HepG2 (cell line): ENCODE data around the gene MRPS21.
"Not testable (repeated sequence)": the region's sequence is repeated elsewhere in the genome, so short reads cannot be mapped to it uniquely, and the experiment has no call there.

ENCODE experiments used
- ATF2 ChIP-seq: sonication (generic); formaldehyde crosslinking; IDR thresholded peaks from 2 replicates; pipeline ENCODE4 v1.4.0; 2020; ENCODE audit warnings: missing genetic modification reagents
- CBX5 ChIP-seq: sonication (generic); formaldehyde crosslinking; IDR thresholded peaks from 2 replicates; pipeline ENCODE4 v1.4.0; 2020; ENCODE audit warnings: missing genetic modification reagents, borderline replicate concordance
- MEF2D ChIP-seq: sonication (generic); formaldehyde crosslinking; IDR thresholded peaks from 2 replicates; pipeline ENCODE4 v1.5.1; 2020; ENCODE audit warnings: mild to moderate bottlenecking, missing genetic modification reagents
- NONO ChIP-seq, 2 experiments: fragments of 450-650 bp in 1 of 2; sonication (generic) in 1 of 2; formaldehyde crosslinking in 1 of 2; IDR thresholded peaks in 1 of 2; conservative IDR thresholded peaks in 1 of 2; 2 replicates each; pipeline versions ENCODE4 v1.6.1 to v1.8.0; 2017 to 2022; ENCODE audit warnings: mild to moderate bottlenecking in 1 of 2, missing genetic modification reagents in 1 of 2, moderate library complexity in 1 of 2
- TAF15 ChIP-seq: fragments of 200-400 bp; formaldehyde crosslinking; IDR thresholded peaks from one replicate; pipeline ENCODE4 v1.6.1; 2018; ENCODE audit warnings: mild to moderate bottlenecking, low read depth, low read length; ENCODE audit not compliant: poor library complexity, severe bottlenecking
- ZBTB42 ChIP-seq: sonication (generic); formaldehyde crosslinking; IDR thresholded peaks from 2 replicates; pipeline ENCODE4 v1.5.0; 2020; ENCODE audit warnings: mild to moderate bottlenecking, missing genetic modification reagents
- ZFP41 ChIP-seq: sonication (generic); formaldehyde crosslinking; IDR thresholded peaks from 2 replicates; pipeline ENCODE4 v1.4.0; 2020; ENCODE audit warnings: mild to moderate bottlenecking, missing genetic modification reagents, borderline replicate concordance
- ZNF556 ChIP-seq: sonication (generic); formaldehyde crosslinking; IDR thresholded peaks from 2 replicates; pipeline ENCODE4 v1.4.0; 2020; ENCODE audit warnings: mild to moderate bottlenecking, missing genetic modification reagents, borderline replicate concordance
- ZNF782 ChIP-seq: sonication (generic); formaldehyde crosslinking; IDR thresholded peaks from 2 replicates; pipeline ENCODE4 v1.4.0; 2020; ENCODE audit warnings: missing genetic modification reagents, mild to moderate bottlenecking, borderline replicate concordance
- TF ChIP-seq, protein P1 (sequence below): IDR thresholded peaks from 2 replicates; pipeline ENCODE4 v1.6.1; 2016; ENCODE audit warnings: low read depth, control low read depth
- TF ChIP-seq, protein P2 (sequence below): sonication (generic); formaldehyde crosslinking; IDR thresholded peaks from 2 replicates; pipeline ENCODE4 v1.5.0; 2020; ENCODE audit warnings: mild to moderate bottlenecking, missing genetic modification reagents, moderate library complexity
- TF ChIP-seq, protein P3 (sequence below): sonication (generic); formaldehyde crosslinking; IDR thresholded peaks from 2 replicates; pipeline ENCODE4 v1.8.0; 2022; ENCODE audit warnings: missing genetic modification reagents, low read depth, mild to moderate bottlenecking, borderline replicate concordance

DNA sequence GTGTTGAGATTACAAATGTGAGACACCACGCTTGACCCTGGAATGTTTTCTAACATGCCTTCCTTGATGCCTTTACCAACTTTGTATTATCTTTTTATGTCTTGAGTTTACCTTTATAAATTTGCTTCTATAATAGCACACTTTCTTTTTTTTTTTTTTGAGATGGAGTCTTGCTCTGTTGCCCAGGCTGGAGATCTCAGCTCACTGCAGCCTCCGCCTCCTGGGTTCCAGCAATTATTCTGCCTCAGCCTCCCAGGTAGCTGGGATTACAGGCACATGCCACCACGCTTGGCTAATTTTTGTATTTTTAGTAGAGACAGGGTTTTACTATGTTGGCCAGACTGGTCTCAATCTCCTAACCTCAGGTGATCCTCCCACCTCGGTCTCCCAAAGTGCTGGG is 21.0 kb downstream of the MRPS21 start:
- TF ChIP-seq ZNF782 (CRISPR knock-in tag); ZNF556; ATF2 (CRISPR knock-in tag); TAF15; CBX5 (CRISPR knock-in tag); ZFP41; NONO (IDR thresholded peaks at IDR 0.05); NONO (CRISPR knock-in tag; conservative IDR thresholded peaks at IDR 0.05); MEF2D (CRISPR knock-in tag); ZBTB42: not testable (repeated sequence)
- TF ChIP-seq, protein P1, sequence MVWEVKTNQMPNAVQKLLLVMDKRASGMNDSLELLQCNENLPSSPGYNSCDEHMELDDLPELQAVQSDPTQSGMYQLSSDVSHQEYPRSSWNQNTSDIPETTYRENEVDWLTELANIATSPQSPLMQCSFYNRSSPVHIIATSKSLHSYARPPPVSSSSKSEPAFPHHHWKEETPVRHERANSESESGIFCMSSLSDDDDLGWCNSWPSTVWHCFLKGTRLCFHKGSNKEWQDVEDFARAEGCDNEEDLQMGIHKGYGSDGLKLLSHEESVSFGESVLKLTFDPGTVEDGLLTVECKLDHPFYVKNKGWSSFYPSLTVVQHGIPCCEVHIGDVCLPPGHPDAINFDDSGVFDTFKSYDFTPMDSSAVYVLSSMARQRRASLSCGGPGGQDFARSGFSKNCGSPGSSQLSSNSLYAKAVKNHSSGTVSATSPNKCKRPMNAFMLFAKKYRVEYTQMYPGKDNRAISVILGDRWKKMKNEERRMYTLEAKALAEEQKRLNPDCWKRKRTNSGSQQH (CRISPR knock-in tag) = not testable (repeated sequence)
- TF ChIP-seq, protein P2, sequence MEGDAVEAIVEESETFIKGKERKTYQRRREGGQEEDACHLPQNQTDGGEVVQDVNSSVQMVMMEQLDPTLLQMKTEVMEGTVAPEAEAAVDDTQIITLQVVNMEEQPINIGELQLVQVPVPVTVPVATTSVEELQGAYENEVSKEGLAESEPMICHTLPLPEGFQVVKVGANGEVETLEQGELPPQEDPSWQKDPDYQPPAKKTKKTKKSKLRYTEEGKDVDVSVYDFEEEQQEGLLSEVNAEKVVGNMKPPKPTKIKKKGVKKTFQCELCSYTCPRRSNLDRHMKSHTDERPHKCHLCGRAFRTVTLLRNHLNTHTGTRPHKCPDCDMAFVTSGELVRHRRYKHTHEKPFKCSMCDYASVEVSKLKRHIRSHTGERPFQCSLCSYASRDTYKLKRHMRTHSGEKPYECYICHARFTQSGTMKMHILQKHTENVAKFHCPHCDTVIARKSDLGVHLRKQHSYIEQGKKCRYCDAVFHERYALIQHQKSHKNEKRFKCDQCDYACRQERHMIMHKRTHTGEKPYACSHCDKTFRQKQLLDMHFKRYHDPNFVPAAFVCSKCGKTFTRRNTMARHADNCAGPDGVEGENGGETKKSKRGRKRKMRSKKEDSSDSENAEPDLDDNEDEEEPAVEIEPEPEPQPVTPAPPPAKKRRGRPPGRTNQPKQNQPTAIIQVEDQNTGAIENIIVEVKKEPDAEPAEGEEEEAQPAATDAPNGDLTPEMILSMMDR (CRISPR knock-in tag) = not testable (repeated sequence)
- TF ChIP-seq, protein P3, sequence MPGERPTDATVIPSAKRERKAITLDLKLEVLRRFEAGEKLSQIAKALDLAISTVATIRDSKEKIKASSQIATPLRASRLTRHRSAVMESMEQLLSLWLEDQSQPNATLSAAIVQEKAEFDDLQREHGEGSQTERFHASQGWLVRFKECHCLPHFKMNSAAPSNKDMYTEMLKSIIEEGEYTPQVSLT (CRISPR knock-in tag) = not testable (repeated sequence)
